ENCODE data around the gene NUBP1. TPM values are rescaled to one million over a fixed set of nuclear protein-coding genes. Genes with fewer than 3 reads are reported as not detected.
"Not testable (repeated sequence)": the region's sequence is repeated elsewhere in the genome, so short reads cannot be mapped to it uniquely, and the experiment has no call there.

Gene NUBP1
- total RNA-seq, 1 donor from 2014 or later = 14.3 TPM

- FAIRE-seq = no peak
- no peak for DNase-seq (ENCODE audit: low spot score in 2 of 2)
Observed at GRCh38 chr16:10750793-10751192, 7.2 kb downstream of the NUBP1 start.

GRCh38 chr16:10751291-10751697 is 7.7 kb downstream of the NUBP1 start:
- DNase-seq (ENCODE audit: low spot score in 2 of 2) (no peak), FAIRE-seq (no peak)

- DNase-seq (ENCODE audit: low spot score in 2 of 2) (no peak), FAIRE-seq (no peak)
Observed at GRCh38 chr16:10752843-10753523, 9.3 kb downstream of the NUBP1 start.

- no peak for DNase-seq (ENCODE audit: low spot score in 2 of 2)
- FAIRE-seq = no peak
Observed at GRCh38 chr16:10753670-10754069, 10.0 kb downstream of the NUBP1 start.

- FAIRE-seq (no peak), DNase-seq (ENCODE audit: low spot score in 2 of 2) (no peak)
Observed at GRCh38 chr16:10754941-10755340, 11.3 kb downstream of the NUBP1 start.

- FAIRE-seq (no peak), DNase-seq (ENCODE audit: low spot score in 2 of 2) (no peak)
Observed at GRCh38 chr16:10756574-10756973, 12.9 kb downstream of the NUBP1 start.

- DNase-seq (ENCODE audit: low spot score in 2 of 2) (no peak), FAIRE-seq (no peak)
Observed at GRCh38 chr16:10760858-10761257, 17.2 kb downstream of the NUBP1 start.

GRCh38 chr16:10761373-10761772 is 17.7 kb downstream of the NUBP1 start:
- FAIRE-seq (no peak), DNase-seq (ENCODE audit: low spot score in 2 of 2) (no peak)

- DNase-seq (ENCODE audit: low spot score in 2 of 2) (no peak), FAIRE-seq (no peak)
Observed at GRCh38 chr16:10762336-10763016, 18.8 kb downstream of the NUBP1 start.

- FAIRE-seq (no peak), DNase-seq (ENCODE audit: low spot score in 2 of 2) (no peak)
Observed at GRCh38 chr16:10763456-10763855, 19.8 kb downstream of the NUBP1 start.

GRCh38 chr16:10765772-10766171 is 22.1 kb downstream of the NUBP1 start:
- no peak for FAIRE-seq
- DNase-seq (ENCODE audit: low spot score in 2 of 2) = no peak

GRCh38 chr16:10767127-10767526 is 23.5 kb downstream of the NUBP1 start:
- FAIRE-seq (no peak), DNase-seq (ENCODE audit: low spot score in 2 of 2) (no peak)

- FAIRE-seq (no peak), DNase-seq (ENCODE audit: low spot score in 2 of 2) (no peak)
Observed at GRCh38 chr16:10769381-10769780, 25.7 kb downstream of the NUBP1 start.

GRCh38 chr16:10770907-10771306 is 27.3 kb downstream of the NUBP1 start:
- no peak for FAIRE-seq
- DNase-seq (ENCODE audit: low spot score in 2 of 2) = no peak

GRCh38 chr16:10776280-10776679 is 32.6 kb downstream of the NUBP1 start:
- no peak for FAIRE-seq
- no peak for DNase-seq (ENCODE audit: low spot score in 2 of 2)

- FAIRE-seq; DNase-seq (ENCODE audit: low spot score in 2 of 2): not testable (repeated sequence)
Observed at GRCh38 chr16:10776923-10777322, 33.3 kb downstream of the NUBP1 start.

GRCh38 chr16:10777356-10777755 is 33.7 kb downstream of the NUBP1 start:
- DNase-seq (ENCODE audit: low spot score in 2 of 2) (no peak), FAIRE-seq (no peak)

- not testable (repeated sequence) for FAIRE-seq; DNase-seq (ENCODE audit: low spot score in 2 of 2)
Observed at GRCh38 chr16:10779908-10780307, 36.3 kb downstream of the NUBP1 start.

GRCh38 chr16:10780628-10781027 is 37.0 kb downstream of the NUBP1 start:
- no peak for DNase-seq (ENCODE audit: low spot score in 2 of 2)
- FAIRE-seq = no peak

GRCh38 chr16:10782628-10783027 is 39.0 kb downstream of the NUBP1 start:
- DNase-seq (ENCODE audit: low spot score in 2 of 2) (no peak), FAIRE-seq (no peak)

- DNase-seq (ENCODE audit: low spot score in 2 of 2) (no peak), FAIRE-seq (no peak)
Observed at GRCh38 chr16:10787304-10787703, 43.7 kb downstream of the NUBP1 start.

- DNase-seq (ENCODE audit: low spot score in 2 of 2); FAIRE-seq: not testable (repeated sequence)
Observed at GRCh38 chr16:10788630-10789029, 45.0 kb downstream of the NUBP1 start.
